DOHH2 (cell line): ENCODE measurements around the gene CDAN1.

Experiments
- H3F3A ChIP-seq: fragments of 200-600 bp; sonication (generic), shearing (Covaris generic); 2 replicates; pipeline ENCODE4 v1.6.0; 2016; ENCODE audit warnings: antibody characterized with exemption, mild to moderate bottlenecking; ENCODE audit not compliant: control insufficient read depth, insufficient read depth
- H3K27ac ChIP-seq: fragments of 200-600 bp; sonication (generic); 2 replicates; pipeline ENCODE4 v1.5.1; 2014; ENCODE audit warnings: low read depth, mild to moderate bottlenecking, low read length, moderate library complexity
- H3K27me3 ChIP-seq: fragments of 200-600 bp; sonication (generic); 2 replicates; pipeline ENCODE4 v1.6.1; 2014; ENCODE audit warnings: mild to moderate bottlenecking, low read length, mixed read lengths; ENCODE audit not compliant: control insufficient read depth
- H3K36me3 ChIP-seq: fragments of 200-600 bp; sonication (generic); 2 replicates; pipeline ENCODE4 v1.6.1; 2014; ENCODE audit warnings: mild to moderate bottlenecking, low read length, moderate library complexity, mixed read lengths; ENCODE audit not compliant: control insufficient read depth
- H3K4me1 ChIP-seq: fragments of 200-600 bp; sonication (generic); 2 replicates; pipeline ENCODE4 v1.6.1; 2014; ENCODE audit warnings: mild to moderate bottlenecking, low read length, mixed read lengths; ENCODE audit not compliant: control insufficient read depth
- H3K4me2 ChIP-seq: fragments of 200-600 bp; sonication (generic); 2 replicates; pipeline ENCODE4 v1.6.0; 2014; ENCODE audit warnings: mild to moderate bottlenecking, low read length, moderate library complexity
- H3K4me3 ChIP-seq: fragments of 200-600 bp; sonication (generic); 2 replicates; pipeline ENCODE4 v1.5.1; 2014; ENCODE audit warnings: mild to moderate bottlenecking, low read length, mixed read lengths
- H3K79me2 ChIP-seq: fragments of 200-600 bp; sonication (generic); 2 replicates; pipeline ENCODE4 v1.6.1; 2014; ENCODE audit warnings: mild to moderate bottlenecking, low read length, mixed read lengths; ENCODE audit not compliant: control insufficient read depth
- H3K9me2 ChIP-seq: fragments of 200-600 bp; sonication (generic); replicated peaks from 2 replicates; pipeline ENCODE4 v1.6.1; 2014; ENCODE audit warnings: mild to moderate bottlenecking, low read length, mixed read lengths; ENCODE audit not compliant: control insufficient read depth
- H3K9me3 ChIP-seq: fragments of 200-600 bp; sonication (generic); 2 replicates; pipeline ENCODE4 v1.6.1; 2014; ENCODE audit warnings: antibody characterized with exemption, low read length, mixed read lengths; ENCODE audit not compliant: control insufficient read depth, insufficient read depth
- H4K20me1 ChIP-seq: fragments of 200-600 bp; sonication (generic); 2 replicates; pipeline ENCODE4 v1.6.0; 2014; ENCODE audit warnings: low read depth, mild to moderate bottlenecking, antibody characterized with exemption, low read length, moderate library complexity; ENCODE audit not compliant: control insufficient read depth, insufficient read depth
- CTCF ChIP-seq: fragments of 200-600 bp; sonication (generic); IDR thresholded peaks from one replicate; pipeline ENCODE4 v1.5.1; 2014; ENCODE audit warnings: antibody characterized with exemption, mild to moderate bottlenecking, low read depth, low read length; ENCODE audit not compliant: poor library complexity, severe bottlenecking
- EZH2phosphoT487 ChIP-seq: fragments of 200-600 bp; sonication (generic); IDR thresholded peaks from 2 replicates; pipeline ENCODE4 v1.6.1; 2017; ENCODE audit warnings: borderline replicate concordance, mild to moderate bottlenecking, antibody characterized with exemption, low read length, moderate library complexity, mixed read lengths

Gene CDAN1

GRCh38 chr15:42735382-42736165, 1.4 kb downstream of the CDAN1 start:
- H3K4me3 ChIP-seq, result peak overlapping the region; percentile 95
- H3K27ac ChIP-seq, result no peak overlapping the region
- no peaks in the 10 kb centered on the region for H3K9me2 ChIP-seq
- H3K27me3 ChIP-seq, result no peaks in the 10 kb centered on the region
- peaks cover 45% of the 10 kb centered on the region for H3K36me3 ChIP-seq
- TF ChIP-seq EZH2phosphoT487 (no peak), CTCF (no peak)
- H3F3A ChIP-seq, result no peaks in the 10 kb centered on the region
- H3K4me2 ChIP-seq, result peak overlapping the region; percentile 94
- no peaks in the 10 kb centered on the region for H4K20me1 ChIP-seq
- no peaks in the 10 kb centered on the region for H3K9me3 ChIP-seq
- peaks cover 15% of the 10 kb centered on the region for H3K4me1 ChIP-seq
- peaks cover 14% of the 10 kb centered on the region for H3K79me2 ChIP-seq

- H3K9me3 ChIP-seq, result no peaks in the 10 kb centered on the region
- no peaks in the 10 kb centered on the region for H3F3A ChIP-seq
- no peaks in the 10 kb centered on the region for H3K27me3 ChIP-seq
- H3K36me3 ChIP-seq, result peaks cover 57% of the 10 kb centered on the region
- no peak overlapping the region for H3K4me2 ChIP-seq
- TF ChIP-seq EZH2phosphoT487, result no peak
- TF ChIP-seq CTCF, result no peak
- no peak overlapping the region for H3K27ac ChIP-seq
- H3K4me1 ChIP-seq, result peaks cover 15% of the 10 kb centered on the region
- H3K9me2 ChIP-seq, result no peaks in the 10 kb centered on the region
- H4K20me1 ChIP-seq, result no peaks in the 10 kb centered on the region
- H3K4me3 ChIP-seq, result no peak overlapping the region
- peaks cover 14% of the 10 kb centered on the region for H3K79me2 ChIP-seq
Observed at GRCh38 chr15:42734076-42734672, 2.8 kb downstream of the CDAN1 start.

- Histone ChIP-seq H3K9me2 (no peaks in the 10 kb centered on the region), H3K27me3 (no peaks in the 10 kb centered on the region), H3K4me2 (no peak overlapping the region), H3F3A (no peaks in the 10 kb centered on the region), H4K20me1 (no peaks in the 10 kb centered on the region), H3K36me3 (peaks cover 62% of the 10 kb centered on the region), H3K4me3 (no peak overlapping the region), H3K79me2 (peaks cover 14% of the 10 kb centered on the region), H3K27ac (no peak overlapping the region), H3K4me1 (peaks cover 15% of the 10 kb centered on the region), H3K9me3 (no peaks in the 10 kb centered on the region)
- no peak for TF ChIP-seq EZH2phosphoT487
- TF ChIP-seq CTCF, result no peak
Observed at GRCh38 chr15:42733027-42733426, 3.9 kb downstream of the CDAN1 start.
